K562 (cell line): ENCODE measurements around the gene LSM11. TPM values are rescaled to one million over a fixed set of nuclear protein-coding genes. Genes with fewer than 3 reads are reported as not detected.

Experiments
- ATAC-seq: fragments of 200-7000 bp; cut with Tn5 transposase; 3 replicates; pipeline ENCODE4 v1.9.1; 2020; ENCODE audit warnings: moderate library complexity
- BruUV-seq: library from RNA; stranded (reverse); fragments of 400-500 nt; replicated peaks from 2 replicates; lab custom pipeline; 2021; lab: Mats Ljungman, UMichigan
- CTCF ChIA-PET: fragments of 300-600 bp; formaldehyde crosslinking; extraction: SDS; loops from one replicate; lab custom pipeline; 2021; ENCODE audit warnings: low intra/inter-chr PET ratio; lab: Yijun Ruan, JAX
- POLR2A ChIA-PET: fragments of 300-600, 350-650 bp; sonication (Branson Sonifier 250); formaldehyde crosslinking; extraction: SDS; loops from one replicate; lab custom pipeline; 2021; ENCODE audit warnings: antibody characterized with exemption, inconsistent platforms; lab: Yijun Ruan, JAX
- DNase-seq, 4 experiments: peaks; one replicate each; pipeline versions ENCODE4 v3.0.0 to v3.0.0-alpha.2; 2011 to 2018; ENCODE audit warnings: low spot score in 3 of 4, mixed read lengths in 3 of 4; ENCODE audit errors: extremely low read depth in 1 of 4
- FAIRE-seq: peaks from 2 replicates; lab custom pipeline; 2011; peaks lifted over from hg19 to GRCh38; lab: Jason Lieb, UNC
- H2AFZ ChIP-seq: 2 replicates; pipeline ENCODE4 v1.6.0; 2011; ENCODE audit warnings: low read depth, low read length, control low read depth, inconsistent platforms
- H3K27ac ChIP-seq: fragments of 200-600 bp; 3 replicates; pipeline ENCODE4 v1.8.0; 2011; ENCODE audit warnings: low read depth, mild to moderate bottlenecking, control low read depth, inconsistent platforms, low read length, moderate library complexity, mixed read lengths; ENCODE audit errors: extremely low read depth
- H3K27me3 ChIP-seq, 2 experiments: fragments of 300-600 bp in 1 of 2; 2 replicates in 1 of 2; 3 replicates in 1 of 2; pipeline versions ENCODE4 v1.6.0 to v1.8.0; 2011; ENCODE audit warnings: inconsistent platforms in 2 of 2, low read length in 2 of 2, mild to moderate bottlenecking in 1 of 2, mixed read lengths in 1 of 2, moderate library complexity in 1 of 2; ENCODE audit not compliant: control insufficient read depth in 2 of 2, insufficient read depth in 2 of 2
- H3K36me3 ChIP-seq: fragments of 300-600 bp; 3 replicates; pipeline ENCODE4 v1.8.0; 2011; ENCODE audit warnings: mild to moderate bottlenecking, low read length, inconsistent platforms; ENCODE audit not compliant: control insufficient read depth, insufficient read depth
- H3K4me1 ChIP-seq, 2 experiments: fragments of 200-600 bp in 1 of 2; replicated peaks in 1 of 2; 2 replicates in 1 of 2; 3 replicates in 1 of 2; pipeline versions ENCODE4 v1.5.1 to v1.8.0; 2011; ENCODE audit warnings: inconsistent platforms in 2 of 2, low read length in 2 of 2, mild to moderate bottlenecking in 1 of 2, mixed read lengths in 1 of 2, moderate library complexity in 1 of 2; ENCODE audit not compliant: control insufficient read depth in 2 of 2, insufficient read depth in 2 of 2
- H3K4me2 ChIP-seq: 2 replicates; pipeline ENCODE4 v1.6.1; 2011; ENCODE audit warnings: low read length, control low read depth, inconsistent platforms, mixed read lengths; ENCODE audit not compliant: insufficient read depth
- H3K4me3 ChIP-seq: fragments of 200-600 bp; sonication (generic), shearing (Covaris generic); 2 replicates; pipeline ENCODE4 v1.5.1; 2016; ENCODE audit warnings: control low read depth, inconsistent platforms
- H3K79me2 ChIP-seq: fragments of 200-600 bp; 3 replicates; pipeline ENCODE4 v1.8.0; 2011; ENCODE audit warnings: low read length, inconsistent platforms; ENCODE audit not compliant: control insufficient read depth, insufficient read depth
- H3K9ac ChIP-seq, 2 experiments: 2 replicates each; pipeline versions ENCODE4 v1.6.0 to v1.6.1; 2011; ENCODE audit warnings: low read depth in 2 of 2, low read length in 2 of 2, control low read depth in 1 of 2, inconsistent platforms in 1 of 2, mild to moderate bottlenecking in 1 of 2, mixed read lengths in 1 of 2; ENCODE audit not compliant: insufficient read depth in 1 of 2
- H3K9me1 ChIP-seq: one replicate; pipeline ENCODE4 v1.6.0; 2011; ENCODE audit warnings: inconsistent platforms, mild to moderate bottlenecking, low read length, moderate library complexity; ENCODE audit not compliant: control insufficient read depth, insufficient read depth
- H3K9me3 ChIP-seq: replicated peaks from 2 replicates; pipeline ENCODE4 v1.5.1; 2011; ENCODE audit warnings: low read depth, low read length, inconsistent platforms; ENCODE audit not compliant: control insufficient read depth, insufficient read depth
- H4K20me1 ChIP-seq: replicated peaks from 2 replicates; pipeline ENCODE4 v1.6.1; 2011; ENCODE audit warnings: low read length, inconsistent platforms, mixed read lengths; ENCODE audit not compliant: control insufficient read depth, insufficient read depth
- BACH1 ChIP-seq: fragments of 200-800 bp; sonication (Bioruptor generic); IDR thresholded peaks from 2 replicates; pipeline ENCODE4 v1.6.1; 2016; ENCODE audit warnings: missing genetic modification characterization, missing compliant biosample characterization
- CHD2 ChIP-seq: IDR thresholded peaks from 2 replicates; pipeline ENCODE4 v1.6.1; 2011; ENCODE audit warnings: low read depth, low read length
- E2F5 ChIP-seq: sonication (generic); formaldehyde crosslinking; IDR thresholded peaks from 2 replicates; pipeline ENCODE4 v1.8.0; 2022; ENCODE audit warnings: mild to moderate bottlenecking, missing genetic modification reagents
- ETV1 ChIP-seq: fragments of 450-650 bp; conservative IDR thresholded peaks from 2 replicates; pipeline ENCODE4 v1.6.1; 2016; ENCODE audit warnings: missing genetic modification characterization, control low read depth, low read depth, missing compliant biosample characterization
- IRF9 ChIP-seq: fragments of 450-650 bp; IDR thresholded peaks from 2 replicates; pipeline ENCODE4 v1.6.1; 2016; ENCODE audit warnings: missing biosample characterization, missing genetic modification characterization
- RBM39 ChIP-seq: fragments of 200-400 bp; formaldehyde crosslinking; optimal IDR thresholded peaks from 2 replicates; pipeline ENCODE3; 2018; ENCODE audit warnings: low read depth, low read length
- SP2 ChIP-seq: IDR thresholded peaks from 2 replicates; pipeline ENCODE4 v1.6.1; 2011; ENCODE audit warnings: mild to moderate bottlenecking, low read depth, low read length, moderate library complexity; ENCODE audit not compliant: poor library complexity, severe bottlenecking; ENCODE audit errors: extremely low read depth
- ZNF212 ChIP-seq: fragments of 450-650 bp; formaldehyde crosslinking; IDR thresholded peaks from 2 replicates; pipeline ENCODE4 v1.4.0; 2020; ENCODE audit warnings: mild to moderate bottlenecking
- WGBS: fragments of 100-300 bp; shearing (Covaris generic); methylation state at CpG from one replicate; pipeline ENCODE4 v1.1.6; 2016; ENCODE audit warnings: low coverage, mixed read lengths; ENCODE audit not compliant: insufficient coverage; ENCODE audit errors: missing lambda C conversion rate; 5-methylcytosine and 5-hydroxymethylcytosine counted together
- in situ Hi-C: fragments of 300-500 bp; cut with MboI; formaldehyde crosslinking; loops from 4 replicates; pipeline ENCODE4 v1.15.0; 2018; ENCODE audit warnings: inconsistent platforms, mixed read lengths
- intact Hi-C: fragments of 100-400 bp; cut with micrococcal nuclease; formaldehyde crosslinking; loops from 2 replicates; pipeline ENCODE4 v1.14.2; 2022
- polyA plus RNA-seq, 8 experiments: library from polyadenylated mRNA; depleted of rRNA in 4 of 8; stranded (reverse) in 5 of 8; unstranded in 3 of 8; fragments of >200 nt; fragmentation: Nextera tagmentation in 2 of 8; fragmentation: Illumina TruSeq in 1 of 8; extraction: Ambion mirVana in 2 of 8; extraction: Trizol in 1 of 8; gene quantifications; 2 replicates each; pipeline versions ENCODE4 v1.2.1 to v1.2.3, GENCODE V29; 2011 to 2014; ENCODE audit warnings: inconsistent platforms in 1 of 8, missing spikeins in 1 of 8
- total RNA-seq, 7 experiments: library from RNA; depleted of rRNA in 6 of 7; stranded (reverse); fragments of >200 nt in 6 of 7; fragmentation: Illumina TruSeq in 2 of 7; extraction: Trizol in 2 of 7; gene quantifications; 2 replicates each; pipeline versions ENCODE4 v1.2.1 to v1.2.3, GENCODE V29; 2011 to 2021; ENCODE audit warnings: low replicate concordance in 1 of 7
- TF ChIP-seq, protein P1 (sequence below): fragments of 250-450 bp; sonication (Bioruptor Pico); IDR thresholded peaks from 2 replicates; pipeline ENCODE4 v1.9.0; 2021; ENCODE audit warnings: mild to moderate bottlenecking
- TF ChIP-seq, protein P2 (sequence below): fragments of 250-450 bp; sonication (Bioruptor Pico); IDR thresholded peaks from 2 replicates; pipeline ENCODE4 v1.4.0; 2020

The LSM11 gene
- total and polyA plus RNA-seq, 9 of the 15 experiments (the other 6 are each of a cell fraction or from before 2014, with no cell fraction given) = 1.8 to 9.4 (median 4.7) TPM

DNA sequence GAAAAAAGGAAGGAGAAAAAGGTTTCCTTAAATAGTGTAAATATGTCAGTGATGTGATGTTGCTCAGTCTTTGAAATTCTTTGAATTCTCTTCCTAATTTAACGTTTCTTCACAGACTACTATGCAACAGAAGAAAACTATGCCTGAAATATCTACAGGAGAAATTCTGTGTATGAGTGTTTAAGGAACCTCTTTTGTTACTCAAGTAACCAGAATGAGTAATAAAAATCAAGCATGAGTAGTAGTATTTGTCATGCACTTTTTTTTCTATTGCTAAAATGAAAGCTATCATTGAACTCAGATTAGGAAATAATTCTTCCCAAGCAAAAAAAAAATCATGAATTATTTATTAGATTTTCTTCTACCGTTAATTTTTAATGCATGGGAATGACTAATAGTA lies 32.6 kb upstream of the LSM11 start:
- no peaks in the 10 kb centered on the region for H3K79me2 ChIP-seq
- H3K27me3 ChIP-seq = no peaks in the 10 kb centered on the region
- in situ Hi-C loops = no loop called here
- no peaks in the 10 kb centered on the region for H3K9me3 ChIP-seq
- no peaks in the 10 kb centered on the region for H4K20me1 ChIP-seq
- intact Hi-C loops = no loop called here
- no peak overlapping the region for H3K4me2 ChIP-seq
- FAIRE-seq (no peak), DNase-seq (no peak), ATAC-seq (no peak)
- H3K4me3 ChIP-seq = no peak overlapping the region
- ChIA-PET CTCF (no interaction called here), POLR2A (no interaction called here)
- H3K4me1 ChIP-seq = no peaks in the 10 kb centered on the region
- no TSS peak for BruUV-seq
- WGBS = 0% methylated on average over 2 of the region's 2 CpGs
- no peaks in the 10 kb centered on the region for H3K36me3 ChIP-seq
- H3K9me1 ChIP-seq = no peaks in the 10 kb centered on the region
- H3K27ac ChIP-seq = no peak overlapping the region
- no peak overlapping the region for H3K9ac ChIP-seq
- TF ChIP-seq RBM39 (no peak), ETV1 (tag) (no peak), BACH1 (tag) (no peak), SP2 (no peak), IRF9 (no peak), ZNF212 (no peak), CHD2 (no peak), E2F5 (CRISPR knock-in tag) (no peak)
- TF ChIP-seq, protein P1, sequence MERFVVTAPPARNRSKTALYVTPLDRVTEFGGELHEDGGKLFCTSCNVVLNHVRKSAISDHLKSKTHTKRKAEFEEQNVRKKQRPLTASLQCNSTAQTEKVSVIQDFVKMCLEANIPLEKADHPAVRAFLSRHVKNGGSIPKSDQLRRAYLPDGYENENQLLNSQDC (CRISPR knock-in tag) = no peak
- TF ChIP-seq, protein P2, sequence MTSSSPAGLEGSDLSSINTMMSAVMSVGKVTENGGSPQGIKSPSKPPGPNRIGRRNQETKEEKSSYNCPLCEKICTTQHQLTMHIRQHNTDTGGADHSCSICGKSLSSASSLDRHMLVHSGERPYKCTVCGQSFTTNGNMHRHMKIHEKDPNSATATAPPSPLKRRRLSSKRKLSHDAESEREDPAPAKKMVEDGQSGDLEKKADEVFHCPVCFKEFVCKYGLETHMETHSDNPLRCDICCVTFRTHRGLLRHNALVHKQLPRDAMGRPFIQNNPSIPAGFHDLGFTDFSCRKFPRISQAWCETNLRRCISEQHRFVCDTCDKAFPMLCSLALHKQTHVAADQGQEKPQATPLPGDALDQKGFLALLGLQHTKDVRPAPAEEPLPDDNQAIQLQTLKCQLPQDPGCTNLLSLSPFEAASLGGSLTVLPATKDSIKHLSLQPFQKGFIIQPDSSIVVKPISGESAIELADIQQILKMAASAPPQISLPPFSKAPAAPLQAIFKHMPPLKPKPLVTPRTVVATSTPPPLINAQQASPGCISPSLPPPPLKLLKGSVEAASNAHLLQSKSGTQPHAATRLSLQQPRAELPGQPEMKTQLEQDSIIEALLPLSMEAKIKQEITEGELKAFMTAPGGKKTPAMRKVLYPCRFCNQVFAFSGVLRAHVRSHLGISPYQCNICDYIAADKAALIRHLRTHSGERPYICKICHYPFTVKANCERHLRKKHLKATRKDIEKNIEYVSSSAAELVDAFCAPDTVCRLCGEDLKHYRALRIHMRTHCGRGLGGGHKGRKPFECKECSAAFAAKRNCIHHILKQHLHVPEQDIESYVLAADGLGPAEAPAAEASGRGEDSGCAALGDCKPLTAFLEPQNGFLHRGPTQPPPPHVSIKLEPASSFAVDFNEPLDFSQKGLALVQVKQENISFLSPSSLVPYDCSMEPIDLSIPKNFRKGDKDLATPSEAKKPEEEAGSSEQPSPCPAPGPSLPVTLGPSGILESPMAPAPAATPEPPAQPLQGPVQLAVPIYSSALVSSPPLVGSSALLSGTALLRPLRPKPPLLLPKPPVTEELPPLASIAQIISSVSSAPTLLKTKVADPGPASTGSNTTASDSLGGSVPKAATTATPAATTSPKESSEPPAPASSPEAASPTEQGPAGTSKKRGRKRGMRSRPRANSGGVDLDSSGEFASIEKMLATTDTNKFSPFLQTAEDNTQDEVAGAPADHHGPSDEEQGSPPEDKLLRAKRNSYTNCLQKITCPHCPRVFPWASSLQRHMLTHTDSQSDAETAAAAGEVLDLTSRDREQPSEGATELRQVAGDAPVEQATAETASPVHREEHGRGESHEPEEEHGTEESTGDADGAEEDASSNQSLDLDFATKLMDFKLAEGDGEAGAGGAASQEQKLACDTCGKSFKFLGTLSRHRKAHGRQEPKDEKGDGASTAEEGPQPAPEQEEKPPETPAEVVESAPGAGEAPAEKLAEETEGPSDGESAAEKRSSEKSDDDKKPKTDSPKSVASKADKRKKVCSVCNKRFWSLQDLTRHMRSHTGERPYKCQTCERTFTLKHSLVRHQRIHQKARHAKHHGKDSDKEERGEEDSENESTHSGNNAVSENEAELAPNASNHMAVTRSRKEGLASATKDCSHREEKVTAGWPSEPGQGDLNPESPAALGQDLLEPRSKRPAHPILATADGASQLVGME (CRISPR knock-in tag) = no peak
- H2AFZ ChIP-seq = no peak overlapping the region
